Astrocyte of the cerebellum (primary cell): Measurements from ENCODE around the gene CHRM2.

Experiments used
- DNase-seq: peaks from one replicate; pipeline ENCODE4 v3.0.0-alpha.2; 2011; ENCODE audit warnings: low read depth
- H3K4me3 ChIP-seq: 2 replicates; pipeline ENCODE4 v1.5.1; 2011; ENCODE audit warnings: mild to moderate bottlenecking, low read depth, low read length, moderate library complexity
- CTCF ChIP-seq: IDR thresholded peaks from 2 replicates; pipeline ENCODE4 v1.5.1; 2012; ENCODE audit warnings: low read length, low read depth, moderate library complexity, mild to moderate bottlenecking; ENCODE audit errors: missing control alignments
- in situ Hi-C: cut with HindIII; loops from 2 replicates; pipeline ENCODE4 v1.10.0; 2017; ENCODE audit warnings: low sequenced_read_pairs

Gene CHRM2

GRCh38 chr7:136865236-136865635 lies 3.2 kb upstream of the CHRM2 start:
- no peak for TF ChIP-seq CTCF
- no peak overlapping the region for H3K4me3 ChIP-seq
- no peak for DNase-seq
- in situ Hi-C loops = no loop called here

GRCh38 chr7:136865777-136866176 lies 2.7 kb upstream of the CHRM2 start:
- in situ Hi-C loops = no loop called here
- no peak for TF ChIP-seq CTCF
- H3K4me3 ChIP-seq = no peak overlapping the region
- DNase-seq = no peak

- H3K4me3 ChIP-seq = peak overlapping the region; percentile 57
- TF ChIP-seq CTCF = no peak
- in situ Hi-C loops = no loop called here
- DNase-seq = no peak
These were observed 829 bp downstream of the CHRM2 start for GRCh38 chr7:136869001-136869961.

GRCh38 chr7:136869991-136870865 lies 1.8 kb downstream of the CHRM2 start:
- peak overlapping the region; percentile 57 for H3K4me3 ChIP-seq
- no peak for TF ChIP-seq CTCF
- in situ Hi-C loops = no loop called here
- DNase-seq = no peak

GRCh38 chr7:136870866-136871487 lies 2.5 kb downstream of the CHRM2 start:
- H3K4me3 ChIP-seq = peak overlapping the region; percentile 57
- in situ Hi-C loops = no loop called here
- no peak for TF ChIP-seq CTCF
- no peak for DNase-seq

GRCh38 chr7:136874393-136875032 lies 6.1 kb downstream of the CHRM2 start:
- peak; percentile 47 for TF ChIP-seq CTCF
- in situ Hi-C loops = no loop called here
- H3K4me3 ChIP-seq = no peak overlapping the region

More at GRCh38 chr7:136874393-136875032, 6.1 kb downstream of the CHRM2 start:
- DNase-seq = no peak
